GM12864 (cell line): Measurements from ENCODE around the gene GPR132.
"Not testable (repeated sequence)": the region's sequence is repeated elsewhere in the genome, so short reads cannot be mapped to it uniquely, and the experiment has no call there.

Experiments
- DNase-seq: peaks from one replicate; pipeline ENCODE4 v3.0.0-alpha.2; 2011; ENCODE audit warnings: low read depth
- H3K4me3 ChIP-seq: 2 replicates; pipeline ENCODE4 v1.5.1; 2011; ENCODE audit warnings: mild to moderate bottlenecking, low read depth, low read length, control low read depth
- TF ChIP-seq, protein P1 (sequence below): IDR thresholded peaks from 2 replicates; pipeline ENCODE4 v1.5.1; 2011; ENCODE audit warnings: low read depth, mild to moderate bottlenecking, moderate library complexity, low read length, control low read depth, inconsistent platforms; ENCODE audit errors: missing control alignments

Gene GPR132

GRCh38 chr14:105085766-105086165 lies 20.5 kb upstream of the GPR132 start:
- no peak overlapping the region for H3K4me3 ChIP-seq
- no peak for DNase-seq
- TF ChIP-seq, protein P1, sequence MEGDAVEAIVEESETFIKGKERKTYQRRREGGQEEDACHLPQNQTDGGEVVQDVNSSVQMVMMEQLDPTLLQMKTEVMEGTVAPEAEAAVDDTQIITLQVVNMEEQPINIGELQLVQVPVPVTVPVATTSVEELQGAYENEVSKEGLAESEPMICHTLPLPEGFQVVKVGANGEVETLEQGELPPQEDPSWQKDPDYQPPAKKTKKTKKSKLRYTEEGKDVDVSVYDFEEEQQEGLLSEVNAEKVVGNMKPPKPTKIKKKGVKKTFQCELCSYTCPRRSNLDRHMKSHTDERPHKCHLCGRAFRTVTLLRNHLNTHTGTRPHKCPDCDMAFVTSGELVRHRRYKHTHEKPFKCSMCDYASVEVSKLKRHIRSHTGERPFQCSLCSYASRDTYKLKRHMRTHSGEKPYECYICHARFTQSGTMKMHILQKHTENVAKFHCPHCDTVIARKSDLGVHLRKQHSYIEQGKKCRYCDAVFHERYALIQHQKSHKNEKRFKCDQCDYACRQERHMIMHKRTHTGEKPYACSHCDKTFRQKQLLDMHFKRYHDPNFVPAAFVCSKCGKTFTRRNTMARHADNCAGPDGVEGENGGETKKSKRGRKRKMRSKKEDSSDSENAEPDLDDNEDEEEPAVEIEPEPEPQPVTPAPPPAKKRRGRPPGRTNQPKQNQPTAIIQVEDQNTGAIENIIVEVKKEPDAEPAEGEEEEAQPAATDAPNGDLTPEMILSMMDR, result no peak

GRCh38 chr14:105084741-105085571 lies 19.7 kb upstream of the GPR132 start:
- no peak overlapping the region for H3K4me3 ChIP-seq
- no peak for DNase-seq
- TF ChIP-seq, protein P1, result no peak

- no peak for DNase-seq
- TF ChIP-seq, protein P1, result no peak
- no peak overlapping the region for H3K4me3 ChIP-seq
These were observed 18.9 kb upstream of the GPR132 start for GRCh38 chr14:105083926-105084685.

DNA sequence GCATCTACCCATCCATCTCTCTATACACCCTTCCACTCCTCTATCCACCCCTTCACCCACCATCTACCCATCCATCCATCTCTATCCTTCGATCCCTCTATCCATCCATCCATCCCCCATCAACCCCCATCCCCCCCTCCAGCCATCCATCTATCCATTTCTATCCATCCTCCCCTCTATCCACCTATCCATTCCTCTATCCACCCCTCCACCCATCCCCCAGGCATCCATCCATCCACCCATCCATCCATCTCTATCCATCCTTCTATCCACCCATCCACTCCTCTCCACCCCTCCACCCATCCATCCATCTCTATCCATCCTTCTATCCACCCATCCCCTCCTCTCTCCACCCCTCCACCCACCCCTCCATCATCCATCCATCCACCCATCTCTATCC lies 17.5 kb upstream of the GPR132 start:
- no peak overlapping the region for H3K4me3 ChIP-seq
- TF ChIP-seq, protein P1, result no peak
- DNase-seq, result no peak

GRCh38 chr14:105081473-105081872 lies 16.2 kb upstream of the GPR132 start:
- DNase-seq, H3K4me3 ChIP-seq: not testable (repeated sequence)

DNA sequence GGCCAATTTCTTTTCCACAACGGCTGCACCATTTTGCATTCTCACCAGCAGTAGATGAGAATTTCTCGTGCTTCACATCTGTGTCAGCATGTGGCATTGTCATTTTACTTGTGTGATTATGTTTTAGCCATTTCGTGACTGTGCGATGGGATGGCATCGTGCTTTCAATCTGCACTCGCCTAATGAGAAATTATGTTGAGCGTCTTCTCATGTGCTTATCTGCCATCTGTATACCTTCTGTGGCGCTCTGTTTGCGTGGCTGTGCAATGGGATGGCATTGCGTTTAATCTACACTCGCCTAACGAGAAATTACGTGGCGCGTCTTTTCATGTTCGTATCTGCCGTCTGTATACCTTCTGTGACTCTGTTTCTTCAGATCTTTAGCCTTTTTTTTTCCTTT lies 14.9 kb upstream of the GPR132 start:
- H3K4me3 ChIP-seq, result no peak overlapping the region
- no peak for DNase-seq
- TF ChIP-seq, protein P1, result no peak

GRCh38 chr14:105078294-105078693 lies 13.1 kb upstream of the GPR132 start:
- DNase-seq, result no peak
- TF ChIP-seq, protein P1, result no peak
- H3K4me3 ChIP-seq, result no peak overlapping the region
